Measurements from ENCODE around the gene NCOA1. TPM values are rescaled to one million over a fixed set of nuclear protein-coding genes. Genes with fewer than 3 reads are reported as not detected.
"Not testable (repeated sequence)": the region's sequence is repeated elsewhere in the genome, so short reads cannot be mapped to it uniquely, and the experiment has no call there.

The NCOA1 gene
- total RNA-seq, 1 donor from 2014 or later = 31.6 TPM

GRCh38 chr2:24474053-24474452 lies 17.0 kb upstream of the NCOA1 start:
- DNase-seq (ENCODE audit: low spot score) = no peak

GRCh38 chr2:24477229-24477628 lies 13.8 kb upstream of the NCOA1 start:
- no peak for DNase-seq (ENCODE audit: low spot score)

GRCh38 chr2:24478243-24478642 lies 12.8 kb upstream of the NCOA1 start:
- no peak for DNase-seq (ENCODE audit: low spot score)

DNA sequence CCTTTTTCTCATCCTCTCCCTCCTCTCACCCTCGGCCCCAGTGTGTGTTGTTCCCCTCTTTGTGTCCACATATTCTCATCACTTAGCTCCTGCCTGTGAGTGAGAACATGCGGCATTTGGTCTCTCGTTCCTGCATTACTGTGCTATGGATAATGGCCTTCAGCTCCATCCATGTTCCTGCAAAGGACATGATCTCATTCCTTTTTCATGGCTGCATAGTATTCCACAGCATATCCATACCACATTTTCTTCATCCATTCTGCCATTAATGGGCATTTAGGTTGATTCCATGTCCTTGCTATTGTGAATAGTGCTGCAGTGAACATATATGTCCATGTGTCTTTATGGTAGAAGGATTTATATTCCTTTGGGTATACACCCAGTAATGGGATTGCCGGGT lies 10.8 kb upstream of the NCOA1 start:
- no peak for DNase-seq (ENCODE audit: low spot score)

- DNase-seq (ENCODE audit: low spot score) = no peak
Observed at GRCh38 chr2:24482251-24482971, 8.6 kb upstream of the NCOA1 start.

- no peak for DNase-seq (ENCODE audit: low spot score)
Observed at GRCh38 chr2:24482972-24483300, 8.1 kb upstream of the NCOA1 start.

GRCh38 chr2:24484677-24485076 lies 6.4 kb upstream of the NCOA1 start:
- DNase-seq (ENCODE audit: low spot score) = not testable (repeated sequence)

- no peak for DNase-seq (ENCODE audit: low spot score)
Observed at GRCh38 chr2:24485197-24485596, 5.9 kb upstream of the NCOA1 start.

- DNase-seq (ENCODE audit: low spot score) = no peak
Observed at GRCh38 chr2:24486636-24487205, 4.3 kb upstream of the NCOA1 start.

DNA sequence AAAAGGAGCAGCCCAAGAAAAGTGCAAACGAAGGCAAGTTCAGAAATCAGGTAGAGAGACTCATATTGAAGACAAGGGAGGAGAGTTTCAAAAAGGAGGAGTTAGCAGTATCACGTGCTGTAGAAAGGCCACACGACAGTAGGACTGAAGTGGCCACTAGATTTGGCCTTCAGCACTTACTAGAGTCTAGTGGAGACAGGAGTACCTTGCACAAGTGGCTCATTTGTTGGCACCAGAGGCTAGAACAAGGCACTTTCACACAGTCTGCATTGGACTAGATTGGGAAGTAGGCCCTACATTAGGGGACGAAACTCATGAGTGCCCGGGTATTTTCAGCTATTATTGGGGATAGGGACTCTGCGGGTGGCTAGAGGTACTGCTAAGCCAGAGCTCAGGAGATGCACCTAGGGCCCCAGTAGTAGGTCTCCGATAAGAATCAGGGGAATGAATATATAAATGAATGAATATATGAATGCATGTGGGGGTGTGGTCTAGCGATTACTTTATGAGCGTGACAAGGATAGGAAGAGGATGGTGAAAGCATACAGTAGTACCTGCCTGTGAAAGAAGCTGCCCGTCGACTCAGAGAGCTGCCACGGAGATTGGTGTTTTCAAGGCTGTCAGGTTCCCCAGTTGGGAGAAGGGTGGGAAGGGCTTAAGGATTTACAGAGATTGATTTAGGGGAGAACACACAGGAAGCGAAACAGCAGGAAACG lies 1.4 kb upstream of the NCOA1 start:
- DNase-seq (ENCODE audit: low spot score) = no peak

DNA sequence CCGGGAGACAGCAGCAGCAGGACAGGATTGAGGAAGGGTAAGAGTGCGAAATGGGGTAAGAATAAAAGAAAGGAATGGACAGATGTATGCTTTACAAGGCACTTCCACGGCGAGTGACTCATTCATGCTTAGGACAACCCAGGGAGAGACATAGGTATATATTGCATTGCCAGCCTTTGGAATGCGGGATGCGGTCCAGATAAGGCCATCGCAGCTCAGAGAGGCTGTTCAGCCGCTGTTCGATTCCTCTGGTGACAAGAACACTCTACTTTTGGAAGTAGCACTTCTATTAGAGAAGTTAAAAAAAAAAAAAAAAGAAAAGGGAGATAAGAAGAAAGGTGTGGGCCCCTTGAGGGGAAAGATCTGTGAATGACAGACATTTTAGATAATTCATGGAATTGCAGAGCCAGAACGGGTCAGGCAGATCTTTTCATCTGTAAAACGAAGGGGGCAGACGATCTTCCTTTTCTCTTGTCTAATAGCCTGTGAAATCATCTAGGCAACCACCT lies 819 bp upstream of the NCOA1 start:
- DNase-seq (ENCODE audit: low spot score) = peak; percentile 26

- DNase-seq (ENCODE audit: low spot score) = peak; percentile 22
Observed at GRCh38 chr2:24491542-24492420, 727 bp downstream of the NCOA1 start.

- DNase-seq (ENCODE audit: low spot score) = no peak
Observed at GRCh38 chr2:24492421-24493279, 1.6 kb downstream of the NCOA1 start.

DNA sequence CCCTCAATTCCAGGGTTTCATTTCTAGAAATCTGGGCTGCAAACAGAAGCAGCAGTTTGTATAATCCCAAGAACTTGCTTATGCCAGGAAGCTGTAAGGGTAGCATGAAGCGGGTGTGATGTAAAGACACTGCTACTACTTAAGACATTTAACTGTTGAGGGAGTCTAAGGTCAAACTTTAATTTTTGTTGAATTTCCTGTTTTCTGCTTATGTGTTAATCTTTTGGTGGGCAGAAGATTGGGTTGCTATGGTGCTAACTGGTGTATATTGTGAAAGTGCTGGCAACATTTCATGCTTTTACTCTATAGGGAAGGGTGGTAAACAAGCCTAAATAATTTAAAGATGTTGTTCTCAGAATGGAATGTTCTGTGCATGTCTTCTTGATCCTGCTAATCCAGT lies 2.7 kb downstream of the NCOA1 start:
- no peak for DNase-seq (ENCODE audit: low spot score)

GRCh38 chr2:24494410-24494809 lies 3.4 kb downstream of the NCOA1 start:
- DNase-seq (ENCODE audit: low spot score) = no peak

- DNase-seq (ENCODE audit: low spot score) = no peak
Observed at GRCh38 chr2:24495451-24495850, 4.4 kb downstream of the NCOA1 start.

DNA sequence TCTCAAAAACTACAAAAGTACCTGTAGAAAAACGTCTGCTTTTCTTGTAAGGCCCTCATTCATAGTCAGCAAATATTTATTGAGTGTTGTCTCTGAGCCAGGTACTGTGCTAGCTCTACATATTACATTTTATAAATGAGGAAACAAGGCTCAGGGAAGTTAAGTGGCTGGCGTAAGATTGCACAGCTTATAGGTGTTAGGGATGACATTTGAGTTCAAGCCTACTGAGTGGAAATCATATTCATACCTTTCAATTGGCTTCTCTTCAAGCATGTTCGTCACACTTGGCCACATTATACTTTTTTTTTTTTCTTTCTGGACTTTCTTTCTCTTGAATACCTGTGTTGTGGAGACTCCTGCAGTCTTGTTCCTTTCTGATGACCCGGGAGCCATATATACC lies 5.9 kb downstream of the NCOA1 start:
- no peak for DNase-seq (ENCODE audit: low spot score)

GRCh38 chr2:24497685-24498084 lies 6.6 kb downstream of the NCOA1 start:
- DNase-seq (ENCODE audit: low spot score) = no peak

GRCh38 chr2:24498121-24498520 lies 7.1 kb downstream of the NCOA1 start:
- no peak for DNase-seq (ENCODE audit: low spot score)

DNA sequence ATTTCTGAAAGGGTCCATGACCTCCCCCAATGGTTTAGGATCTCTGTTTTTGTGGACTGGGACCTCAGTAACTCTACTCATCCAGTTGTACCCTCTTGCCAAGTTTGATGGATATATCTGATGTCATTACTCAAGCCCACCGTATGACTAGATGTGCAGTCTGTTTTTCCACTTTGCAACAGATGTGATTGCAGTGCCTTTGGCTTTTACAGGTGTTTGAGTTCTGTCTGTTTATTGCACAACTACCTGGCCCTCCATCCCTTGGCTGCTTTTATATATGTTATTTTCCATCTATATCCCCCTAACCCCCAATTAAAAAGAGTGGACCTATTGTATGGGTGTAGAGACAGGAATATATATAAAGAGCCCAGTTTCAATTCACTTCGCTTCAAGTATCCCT lies 10.8 kb downstream of the NCOA1 start:
- no peak for DNase-seq (ENCODE audit: low spot score)

Data from mucosa of gallbladder (tissue), 1 donor.